ENCODE results near the gene TBL1X. TPM values are rescaled to one million over a fixed set of nuclear protein-coding genes. Genes with fewer than 3 reads are reported as not detected.

The TBL1X gene
- total and polyA plus RNA-seq, 2 of the 8 experiments (the other 6 are each of a cell fraction or from before 2014, with no cell fraction given): 13.3 to 25.6 TPM

GRCh38 chrX:9576059-9576458, 111.2 kb downstream of the TBL1X start:
- Histone ChIP-seq H4K20me1 (replicated peaks in 1 of 2; ENCODE audit: control insufficient read depth in 1 of 2, insufficient read depth in 2 of 2, low read length in 2 of 2) (peaks cover 0 to 2% of the 10 kb centered on the region in 2 experiments), H3K27ac (ENCODE audit: low read depth, low read length) (no peak overlapping the region), H2AK5ac (ENCODE audit: low read depth, low read length) (no peak overlapping the region), H3K23ac (ENCODE audit: insufficient read length) (no peak overlapping the region), H2BK120ac (replicated peaks; ENCODE audit: low read depth, low read length) (no peak overlapping the region), H3K56ac (replicated peaks; ENCODE audit: insufficient read length, low read depth, low read length) (no peak overlapping the region), H4K8ac (ENCODE audit: extremely low read depth, insufficient read depth, low read length) (no peak overlapping the region), H2BK15ac (ENCODE audit: low read length) (no peak overlapping the region), H3K9ac (replicated peaks in 1 of 4; ENCODE audit: extremely low read depth in 1 of 4, low read depth in 3 of 4, low read length in 3 of 4) (no peak overlapping the region), H4K5ac (ENCODE audit: insufficient read length, low read depth, low read length) (no peak overlapping the region), H3K79me1 (ENCODE audit: low read depth, low read length) (no peaks in the 10 kb centered on the region), H3K9me3 (ENCODE audit: insufficient read depth in 2 of 2, low read depth in 1 of 2, low read length in 1 of 2) (no peaks in the 10 kb centered on the region), H2BK5ac (ENCODE audit: low read depth, low read length) (no peak overlapping the region), H2BK20ac (ENCODE audit: low read length) (no peak overlapping the region), H3K27me3 (replicated peaks in 1 of 4; ENCODE audit: control insufficient read depth in 3 of 4, extremely low read depth in 1 of 4, insufficient read depth in 3 of 4, low read length in 3 of 4) (no peaks in the 10 kb centered on the region), H3K4me1 (replicated peaks in 1 of 4; ENCODE audit: control insufficient read depth in 3 of 4, insufficient read depth in 4 of 4, low read length in 3 of 4) (peaks cover 4 to 21% (median 9%) of the 10 kb centered on the region in 4 experiments), H3K4me3 (ENCODE audit: extremely low read depth in 1 of 4, insufficient read depth in 2 of 4, low read depth in 3 of 4, low read length in 4 of 4) (no peak overlapping the region), H2BK12ac (ENCODE audit: low read depth, low read length) (no peak overlapping the region), H3K14ac (ENCODE audit: insufficient read length) (no peak overlapping the region), H3K23me2 (ENCODE audit: low read depth, low read length) (no peaks in the 10 kb centered on the region), H3K4ac (replicated peaks; ENCODE audit: insufficient read length, low read depth, low read length) (no peak overlapping the region), H4K91ac (replicated peaks; ENCODE audit: insufficient read length, low read length) (no peak overlapping the region), H3K36me3 (ENCODE audit: control insufficient read depth in 2 of 4, insufficient read depth in 4 of 4, low read length in 3 of 4) (no peaks in the 10 kb centered on the region), H3K79me2 (ENCODE audit: control insufficient read depth in 1 of 2, insufficient read depth in 2 of 2, low read length in 2 of 2) (peaks cover 0 to 11% of the 10 kb centered on the region in 2 experiments; a peak in 1 of 4 replicates), H2AFZ (ENCODE audit: low read length) (no peak overlapping the region), H3K18ac (ENCODE audit: extremely low read depth, low read length) (no peak overlapping the region), H3K4me2 (ENCODE audit: insufficient read depth in 1 of 2, low read depth in 2 of 2, low read length in 2 of 2) (no peak overlapping the region)
- WGBS, 2 experiments (ENCODE audit: extremely low coverage in 1 of 2, insufficient coverage in 1 of 2, insufficient read length in 1 of 2, insufficient replicate concordance in 2 of 2, low coverage in 1 of 2, low lambda C conversion rate in 2 of 2, missing lambda C conversion rate in 1 of 2): 99% methylated on average over 9 of the region's 9 CpGs; no CpG with 5 or more reads in 1 of the 2 experiments
- POLR2A ChIA-PET (ENCODE audit: partially characterized antibody): no interaction called here
- DNase-seq (ENCODE audit: low read depth in 1 of 2, low spot score in 2 of 2) (no peak), FAIRE-seq (no peak)
- CTCF ChIA-PET (ENCODE audit: partially characterized antibody): no interaction called here
- no peak for TF ChIP-seq RAD21 (IDR thresholded peaks at IDR 0.05 in 1 of 2, conservative IDR thresholded peaks at IDR 0.05 in 1 of 2; ENCODE audit: low read depth in 2 of 2, low read length in 2 of 2)
- no peak for TF ChIP-seq POLR2A (IDR thresholded peaks at IDR 0.05; ENCODE audit: control extremely low read depth in 1 of 2, low read depth in 2 of 2, low read length in 2 of 2)
- TF ChIP-seq KDM4A (IDR thresholded peaks at IDR 0.05; ENCODE audit: low read depth, low read length, severe bottlenecking): no peak
- TF ChIP-seq EZH2 (IDR thresholded peaks at IDR 0.05; ENCODE audit: low read depth, low read length, severe bottlenecking): no peak
- TF ChIP-seq TAF7 (optimal IDR thresholded peaks at IDR 0.05; ENCODE audit: borderline replicate concordance, low read depth, low read length): no peak
- TF ChIP-seq YY1 (IDR thresholded peaks at IDR 0.05; ENCODE audit: low read depth, low read length): no peak
- TF ChIP-seq MAX (IDR thresholded peaks at IDR 0.05): no peak
- no peak for TF ChIP-seq EP300 (IDR thresholded peaks at IDR 0.05; ENCODE audit: borderline replicate concordance in 1 of 2, low read depth in 2 of 2, low read length in 2 of 2)
- no peak for TF ChIP-seq NANOG (IDR thresholded peaks at IDR 0.05; ENCODE audit: insufficient read depth, low read depth, low read length, poor library complexity, severe bottlenecking)
- no peak for TF ChIP-seq JUND (IDR thresholded peaks at IDR 0.05; ENCODE audit: low read length)
- no peak for TF ChIP-seq CBX5 (IDR thresholded peaks at IDR 0.05; ENCODE audit: low read depth, low read length)
- TF ChIP-seq, protein P1, sequence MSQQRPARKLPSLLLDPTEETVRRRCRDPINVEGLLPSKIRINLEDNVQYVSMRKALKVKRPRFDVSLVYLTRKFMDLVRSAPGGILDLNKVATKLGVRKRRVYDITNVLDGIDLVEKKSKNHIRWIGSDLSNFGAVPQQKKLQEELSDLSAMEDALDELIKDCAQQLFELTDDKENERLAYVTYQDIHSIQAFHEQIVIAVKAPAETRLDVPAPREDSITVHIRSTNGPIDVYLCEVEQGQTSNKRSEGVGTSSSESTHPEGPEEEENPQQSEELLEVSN (IDR thresholded peaks at IDR 0.05): no peak
- TF ChIP-seq SIN3A (conservative IDR thresholded peaks at IDR 0.05 in 1 of 2, IDR thresholded peaks at IDR 0.05 in 1 of 2; ENCODE audit: low read depth in 1 of 2, low read length in 2 of 2): no peak

Data from H1 (cell line).